Stimulated activated CD4-positive, alpha-beta T cell treated with anti-CD3 and anti-CD28 coated beads, Interleukin-12 subunit alpha, Interleukin-12 subunit beta, amount 100 ng/mL, for 4 hours (primary cell): ENCODE data around the gene SNX27.
"Not testable (repeated sequence)": the region's sequence is repeated elsewhere in the genome, so short reads cannot be mapped to it uniquely, and the experiment has no call there.

Source experiments
- DNase-seq: peaks from one replicate; pipeline ENCODE4 v3.0.0-alpha.2; 2020

The SNX27 gene

GRCh38 chr1:151643085-151643484, 31.2 kb downstream of the SNX27 start:
- DNase-seq = not testable (repeated sequence)

GRCh38 chr1:151644001-151644400, 32.2 kb downstream of the SNX27 start:
- DNase-seq = no peak

GRCh38 chr1:151653397-151653796, 41.5 kb downstream of the SNX27 start:
- DNase-seq = no peak

- no peak for DNase-seq
Observed at GRCh38 chr1:151655371-151655770, 43.5 kb downstream of the SNX27 start.

GRCh38 chr1:151661751-151662150, 49.9 kb downstream of the SNX27 start:
- DNase-seq = no peak

GRCh38 chr1:151668090-151668489, 56.2 kb downstream of the SNX27 start:
- no peak for DNase-seq

- not testable (repeated sequence) for DNase-seq
Observed at GRCh38 chr1:151670036-151670675, 58.3 kb downstream of the SNX27 start.

- DNase-seq = no peak
Observed at GRCh38 chr1:151673407-151673806, 61.6 kb downstream of the SNX27 start.

GRCh38 chr1:151680391-151680790, 68.5 kb downstream of the SNX27 start:
- DNase-seq = no peak

GRCh38 chr1:151680826-151681225, 69.0 kb downstream of the SNX27 start:
- DNase-seq = no peak

- DNase-seq = no peak
Observed at GRCh38 chr1:151681923-151682322, 70.1 kb downstream of the SNX27 start.

GRCh38 chr1:151682901-151683300, 71.1 kb downstream of the SNX27 start:
- not testable (repeated sequence) for DNase-seq

- DNase-seq = no peak
Observed at GRCh38 chr1:151684128-151684527, 72.3 kb downstream of the SNX27 start.

GRCh38 chr1:151686561-151686960, 74.7 kb downstream of the SNX27 start:
- no peak for DNase-seq

GRCh38 chr1:151689494-151689893, 77.6 kb downstream of the SNX27 start:
- DNase-seq = no peak

- DNase-seq = no peak
Observed at GRCh38 chr1:151692226-151692625, 80.4 kb downstream of the SNX27 start.

GRCh38 chr1:151693057-151693651, 81.3 kb downstream of the SNX27 start:
- no peak for DNase-seq

GRCh38 chr1:151701515-151701914, 89.7 kb downstream of the SNX27 start:
- DNase-seq = no peak

GRCh38 chr1:151702936-151703335, 91.1 kb downstream of the SNX27 start:
- no peak for DNase-seq

GRCh38 chr1:151703813-151704212, 92.0 kb downstream of the SNX27 start:
- no peak for DNase-seq

- no peak for DNase-seq
Observed at GRCh38 chr1:151704246-151704645, 92.4 kb downstream of the SNX27 start.

- no peak for DNase-seq
Observed at GRCh38 chr1:151705146-151705545, 93.3 kb downstream of the SNX27 start.

- DNase-seq = no peak
Observed at GRCh38 chr1:151705753-151706463, 94.1 kb downstream of the SNX27 start.
